NAMALWA (cell line): ENCODE results near the gene DLG2.

Source experiments
- DNase-seq: peaks from one replicate; pipeline ENCODE4 v3.0.0-alpha.2; 2015; ENCODE audit warnings: low spot score

Gene DLG2

GRCh38 chr11:84097186-84097585 lies 1530.0 kb downstream of the DLG2 start:
- no peak for DNase-seq

DNA sequence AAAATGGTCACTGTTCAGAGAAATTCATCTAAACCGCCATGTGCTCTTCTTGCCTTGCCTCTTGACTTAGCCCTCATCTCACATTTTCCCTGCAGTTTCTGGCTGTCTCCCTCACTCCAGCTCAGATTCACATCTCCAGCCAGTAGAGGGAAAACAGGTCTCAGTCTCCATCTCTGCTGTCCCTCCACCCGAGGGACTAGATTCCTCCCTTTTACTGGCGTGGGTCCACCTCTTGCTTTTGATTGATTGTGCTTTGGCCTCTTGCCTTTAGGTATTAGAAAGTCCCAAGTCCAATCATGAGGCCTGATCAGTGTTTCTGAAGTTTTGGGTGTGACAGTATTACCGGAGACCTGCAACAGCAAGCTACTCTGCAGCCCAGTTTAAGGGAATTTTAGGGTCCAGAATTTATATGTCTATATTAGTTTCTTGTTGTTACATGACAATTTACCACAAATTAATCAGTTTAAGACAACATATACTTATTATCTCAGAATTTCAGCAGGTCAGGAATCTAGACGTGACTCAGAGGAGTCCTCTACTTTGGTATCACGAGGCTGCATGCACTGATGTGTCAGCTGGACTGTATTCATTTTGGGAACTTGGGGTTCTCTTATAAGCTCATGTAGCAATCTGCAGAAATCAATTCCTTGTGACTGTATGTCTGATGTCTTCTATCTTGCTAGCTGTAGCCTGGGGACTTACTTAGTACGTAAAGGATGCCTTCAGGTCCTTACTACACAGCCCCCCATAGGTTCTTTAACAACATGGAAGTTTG lies 1535.7 kb downstream of the DLG2 start:
- no peak for DNase-seq

DNA sequence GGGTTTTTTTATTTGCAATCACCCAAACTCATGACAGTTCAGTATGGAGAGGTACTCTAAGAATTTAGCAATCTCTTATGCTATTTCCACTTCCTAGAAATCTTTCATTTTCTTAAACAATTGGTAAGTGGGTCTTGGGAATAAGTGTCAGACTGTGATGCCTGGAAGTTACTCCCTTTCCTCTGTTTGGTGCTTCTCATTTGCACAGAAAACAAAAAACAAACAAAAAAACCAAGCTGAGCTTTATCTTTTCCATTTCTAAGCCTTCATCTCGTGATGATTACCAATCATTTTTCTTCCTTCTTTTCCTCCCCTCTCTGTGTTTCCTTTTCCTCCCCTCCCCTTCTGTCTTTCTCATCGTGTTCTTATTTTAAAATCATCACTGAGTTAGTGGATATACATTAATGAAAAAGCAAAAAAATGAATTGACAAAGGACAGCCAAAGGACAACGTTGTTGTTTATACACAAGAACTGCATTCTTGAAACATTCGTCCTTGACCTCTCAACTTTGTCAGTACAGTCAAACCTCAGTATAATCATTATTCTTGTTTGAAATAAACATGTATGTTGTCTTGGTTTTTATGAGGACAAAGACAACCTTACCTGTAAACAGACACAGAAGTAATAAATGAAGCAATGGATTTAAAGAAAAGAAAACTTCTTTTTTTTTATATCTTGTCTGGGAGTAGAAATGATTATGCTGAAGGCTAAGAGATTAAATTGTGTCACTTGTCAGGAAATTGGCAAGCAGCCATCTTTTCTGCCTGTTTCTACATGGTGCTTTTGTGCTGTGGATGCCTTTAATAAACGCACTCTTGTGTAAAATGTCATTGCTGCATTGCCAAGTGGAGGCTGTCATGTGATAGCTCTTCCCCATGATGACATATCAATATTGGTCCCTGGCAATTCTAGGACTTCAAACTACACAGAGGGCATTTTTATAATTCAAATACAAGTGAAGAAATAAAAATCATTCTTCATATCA lies 1537.8 kb downstream of the DLG2 start:
- no peak for DNase-seq

GRCh38 chr11:84071851-84072250 lies 1555.3 kb downstream of the DLG2 start:
- no peak for DNase-seq

DNA sequence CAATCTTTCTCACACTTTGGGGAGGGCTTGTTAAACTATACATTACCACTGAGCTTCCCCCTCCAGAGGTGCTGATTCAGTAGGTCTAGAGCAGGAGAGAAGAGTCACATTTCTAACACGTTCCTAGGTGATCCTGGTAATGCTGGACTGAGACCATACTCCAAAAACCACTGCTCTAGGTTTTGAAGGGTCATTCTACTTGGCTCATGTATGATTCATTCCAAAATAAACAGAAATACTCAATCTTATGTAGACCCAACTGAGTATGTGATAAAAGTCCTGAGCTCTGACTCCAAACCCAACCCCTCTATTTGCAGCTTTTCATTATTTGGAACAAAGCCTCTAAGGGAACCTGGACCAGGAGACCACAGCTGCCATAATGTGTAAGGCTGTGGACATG lies 1558.1 kb downstream of the DLG2 start:
- no peak for DNase-seq

GRCh38 chr11:84061726-84062125 lies 1565.4 kb downstream of the DLG2 start:
- DNase-seq: no peak

- no peak for DNase-seq
Measured at GRCh38 chr11:84056653-84057376, 1570.3 kb downstream of the DLG2 start.

DNA sequence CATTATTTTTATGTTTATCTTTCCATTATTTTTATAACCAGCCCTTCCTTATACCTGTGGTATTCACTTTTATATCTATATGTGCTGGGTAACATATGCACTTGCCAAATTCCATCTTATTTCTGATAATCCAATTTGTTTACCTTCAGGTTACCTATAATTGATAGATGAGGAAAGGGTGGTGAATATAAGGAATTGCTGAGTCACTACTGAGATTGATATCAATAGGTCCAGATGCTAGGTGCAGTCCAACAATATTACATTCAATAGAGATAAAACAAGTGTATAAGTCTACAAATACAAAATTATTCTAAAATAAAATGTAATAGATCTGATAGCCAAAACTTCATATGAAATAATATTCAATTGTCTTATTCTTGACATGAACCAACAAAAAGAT lies 1582.0 kb downstream of the DLG2 start:
- DNase-seq: no peak

GRCh38 chr11:84044706-84045105 lies 1582.4 kb downstream of the DLG2 start:
- no peak for DNase-seq

GRCh38 chr11:84036664-84037194 lies 1590.4 kb downstream of the DLG2 start:
- no peak for DNase-seq

DNA sequence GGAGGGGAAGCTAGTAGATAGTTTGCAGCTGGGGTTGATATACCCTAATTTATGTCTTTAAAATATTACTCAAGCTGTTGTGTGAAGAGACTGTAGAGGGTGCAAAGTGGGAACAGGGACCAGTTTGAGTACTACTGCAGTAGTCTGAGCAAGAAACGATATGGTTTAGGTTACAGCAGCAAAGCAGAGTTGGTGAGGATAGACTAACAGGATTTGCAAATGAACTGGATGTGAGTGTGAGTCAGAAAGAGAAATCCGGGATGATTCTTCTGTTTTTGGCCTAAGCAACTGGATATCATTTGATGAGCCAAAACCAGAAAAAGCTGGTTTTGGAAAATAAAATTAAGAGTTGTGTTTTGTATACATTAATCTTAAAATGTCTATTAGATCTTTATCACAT lies 1591.5 kb downstream of the DLG2 start:
- no peak for DNase-seq

DNA sequence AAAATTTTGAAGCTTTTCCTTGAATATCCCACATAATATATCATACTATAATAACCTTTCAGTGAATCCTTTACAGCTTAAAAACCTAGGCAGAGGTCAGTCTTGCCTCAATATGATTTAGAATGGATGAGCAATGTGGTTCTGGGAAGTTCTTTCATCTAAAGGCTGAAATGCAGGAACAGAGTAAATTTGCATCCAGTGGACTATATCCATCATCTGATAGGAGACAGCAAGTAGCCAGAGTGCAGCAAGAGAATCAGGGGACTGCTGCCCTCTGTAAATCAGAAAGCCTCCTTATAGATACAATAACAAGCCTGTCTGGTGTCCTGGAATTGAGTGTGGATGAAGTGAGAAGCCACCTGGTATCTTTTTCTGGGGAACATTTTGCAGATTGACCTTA lies 1592.7 kb downstream of the DLG2 start:
- no peak for DNase-seq

DNA sequence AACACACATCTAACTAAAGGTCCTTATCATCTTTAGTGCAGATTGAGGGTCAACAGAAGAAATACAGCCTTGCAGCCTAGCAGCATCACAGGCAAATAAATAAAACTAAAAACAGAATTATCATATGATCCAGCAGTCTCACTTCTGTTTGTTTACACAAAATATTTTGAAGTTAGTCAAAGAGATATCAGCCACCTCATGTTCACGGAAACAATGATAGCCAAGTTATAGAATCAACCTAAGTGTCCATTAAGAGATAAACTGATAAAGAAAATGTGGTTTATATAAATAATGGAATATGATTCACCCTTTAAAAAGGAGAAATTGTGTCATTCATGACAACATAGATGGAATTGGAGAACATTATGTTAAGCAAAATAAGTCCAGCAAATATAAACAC lies 1602.9 kb downstream of the DLG2 start:
- no peak for DNase-seq

GRCh38 chr11:84022695-84023094 lies 1604.4 kb downstream of the DLG2 start:
- no peak for DNase-seq

DNA sequence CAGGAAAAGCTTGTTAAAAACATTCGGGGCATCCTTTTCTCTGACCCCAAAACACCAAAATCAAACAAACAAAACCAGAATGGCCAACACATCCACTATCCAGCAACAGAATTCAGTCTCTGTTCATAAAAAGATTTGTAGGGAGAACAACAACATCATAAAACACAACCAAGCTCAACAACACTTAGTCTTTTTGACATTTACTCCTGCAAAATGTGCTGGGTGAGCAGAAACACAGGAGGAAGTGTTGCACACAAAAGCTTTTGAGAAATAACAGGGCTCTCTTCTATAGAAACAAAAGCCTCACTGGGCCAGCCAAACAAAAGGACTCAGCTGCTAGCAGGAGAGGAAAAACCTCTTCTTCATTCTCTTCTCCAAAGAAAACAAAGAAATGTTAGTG lies 1604.9 kb downstream of the DLG2 start:
- DNase-seq: no peak

GRCh38 chr11:84021291-84021690 lies 1605.9 kb downstream of the DLG2 start:
- DNase-seq: no peak

- no peak for DNase-seq
Measured at GRCh38 chr11:84019571-84020194, 1607.5 kb downstream of the DLG2 start.

- DNase-seq: no peak
Measured at GRCh38 chr11:84014539-84014938, 1612.6 kb downstream of the DLG2 start.

DNA sequence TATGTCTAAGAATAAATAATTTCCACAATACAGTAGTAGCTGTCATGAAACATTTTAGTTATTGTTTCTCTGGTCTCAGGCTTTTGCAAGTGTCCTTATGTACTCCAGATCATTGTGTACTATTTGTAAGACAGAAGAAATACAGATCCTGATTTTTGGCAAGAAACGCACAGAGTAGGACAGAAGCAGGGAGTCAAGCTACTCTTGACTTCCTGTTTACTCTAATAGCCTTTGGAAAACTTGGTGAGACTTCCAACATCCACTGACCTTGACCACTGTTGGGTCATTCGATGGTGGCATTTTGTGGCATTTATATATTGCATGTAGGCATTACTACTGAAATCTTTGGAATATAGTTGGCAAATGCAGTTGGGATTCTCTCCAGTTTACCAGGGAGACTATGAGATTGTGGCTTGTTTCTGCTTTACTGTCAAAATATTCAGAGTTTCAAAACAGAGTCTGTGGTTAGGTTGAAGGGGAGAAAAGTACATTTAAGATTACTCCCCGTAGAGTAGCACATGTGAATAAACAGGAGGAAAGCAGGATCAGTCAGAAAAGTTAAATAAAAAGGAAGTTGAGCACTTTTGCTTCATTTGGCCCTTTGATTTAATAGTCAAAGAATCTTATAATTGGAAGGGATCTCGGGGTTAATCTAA lies 1614.8 kb downstream of the DLG2 start:
- DNase-seq: no peak

- DNase-seq: no peak
Measured at GRCh38 chr11:84003181-84003580, 1624.0 kb downstream of the DLG2 start.

DNA sequence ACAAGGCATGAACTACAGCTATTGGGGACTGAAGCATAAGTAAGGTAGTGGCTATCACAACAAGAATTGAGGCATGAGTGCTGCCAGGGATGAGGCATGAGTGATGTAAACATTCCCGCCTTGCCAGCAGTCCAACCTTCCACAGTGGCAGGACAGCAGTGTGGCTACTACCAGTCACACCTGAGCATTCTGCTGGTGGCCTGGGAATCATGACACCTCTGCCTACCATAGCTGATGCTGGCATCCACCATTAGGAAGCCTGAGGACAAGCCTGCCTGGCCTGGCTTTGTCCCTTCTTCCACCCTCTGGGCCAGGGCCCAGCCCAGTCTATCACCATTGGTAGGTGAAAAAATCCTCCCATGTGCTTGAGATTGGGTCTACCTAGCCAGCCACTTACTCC lies 1628.2 kb downstream of the DLG2 start:
- no peak for DNase-seq
